RWPE1 (cell line): ENCODE data around the gene TAF5.

Experiments
- CTCF ChIA-PET: fragments of 350-600 bp; sonication (Branson Sonifier 250); formaldehyde crosslinking; extraction: SDS; loops from one replicate; lab custom pipeline; 2021; lab: Yijun Ruan, JAX
- POLR2A ChIA-PET: fragments of 400-600 bp; formaldehyde crosslinking; extraction: SDS; loops from one replicate; lab custom pipeline; 2020; ENCODE audit warnings: antibody characterized with exemption; ENCODE audit not compliant: low non-redundant PET; lab: Yijun Ruan, JAX
- DNase-seq: peaks from one replicate; pipeline ENCODE4 v3.0.0; 2012; ENCODE audit warnings: low spot score
- H3K27ac ChIP-seq: fragments of 450-650 bp; 2 replicates; pipeline ENCODE4 v1.5.1; 2017
- CTCF ChIP-seq: fragments of 450-650 bp; conservative IDR thresholded peaks from 2 replicates; pipeline ENCODE4 v1.5.1; 2017; ENCODE audit warnings: low read depth, mild to moderate bottlenecking

TAF5 gene

GRCh38 chr10:103431902-103432301, 64.1 kb downstream of the TAF5 start:
- H3K27ac ChIP-seq: no peak overlapping the region

GRCh38 chr10:103433858-103434257, 66.1 kb downstream of the TAF5 start:
- no peak for DNase-seq
- TF ChIP-seq CTCF: no peak
- ChIA-PET POLR2A (no interaction called here), CTCF (interaction anchor here (1.6 kb wide), 1 partner anchor 52 kb away, joined by 3 read pairs; no protein-coding TSS in a partner anchor)
- H3K27ac ChIP-seq: no peak overlapping the region

More at GRCh38 chr10:103431902-103432301, 64.1 kb downstream of the TAF5 start:
- ChIA-PET POLR2A (no interaction called here), CTCF (no interaction called here)
- DNase-seq: no peak
- no peak for TF ChIP-seq CTCF
